Measurements from ENCODE around the gene PSTPIP1.

PSTPIP1 gene

DNA sequence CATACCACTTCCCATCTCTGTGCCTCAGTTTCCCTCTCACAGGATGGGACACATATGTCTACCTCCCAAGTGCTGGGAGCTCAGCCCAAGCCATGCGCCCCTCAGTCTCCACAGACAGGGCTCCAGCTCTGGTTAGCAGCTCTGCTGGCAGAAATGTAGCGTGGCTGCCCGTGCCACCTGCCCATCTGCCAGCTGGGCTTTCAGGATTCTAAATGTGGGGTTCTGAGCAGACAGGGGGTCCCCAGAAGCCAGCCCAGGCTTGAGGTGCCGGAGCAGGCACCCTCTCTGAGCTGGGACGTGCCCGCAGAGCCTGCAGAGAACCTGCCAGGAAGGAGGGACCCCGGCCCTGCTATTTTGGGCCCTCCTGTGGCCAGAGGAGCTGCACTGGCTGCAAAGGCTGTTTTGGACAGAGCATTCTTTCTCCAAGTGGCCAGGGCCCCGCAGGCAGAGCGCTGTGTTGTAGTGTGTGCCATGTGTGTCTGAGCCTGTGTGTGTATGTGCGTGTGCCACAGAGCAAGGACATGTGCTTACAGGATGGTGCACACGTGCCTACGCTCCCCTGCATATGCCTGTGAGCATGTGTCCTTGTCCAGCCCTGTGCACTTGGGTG lies 31.7 kb downstream of the PSTPIP1 start:
- H3F3A ChIP-seq (ENCODE audit: low read depth) = no peaks in the 10 kb centered on the region
- no peaks in the 10 kb centered on the region for H3K9me3 ChIP-seq (ENCODE audit: insufficient read depth, low read depth, low read length)
- no peaks in the 10 kb centered on the region; the same call in 1 of the 2 replicates for H3K36me3 ChIP-seq (ENCODE audit: insufficient read depth, low read length)
- H2AFZ ChIP-seq (ENCODE audit: low read length) = no peak overlapping the region
- H3K4me1 ChIP-seq (ENCODE audit: insufficient read depth, low read length, poor library complexity, severe bottlenecking) = peaks cover 16% of the 10 kb centered on the region
- H3K79me2 ChIP-seq (ENCODE audit: insufficient read depth, low read length) = no peaks in the 10 kb centered on the region
- H3K27me3 ChIP-seq (ENCODE audit: insufficient read depth, low read length, poor library complexity, severe bottlenecking) = no peaks in the 10 kb centered on the region
- H3K9ac ChIP-seq (ENCODE audit: low read depth, low read length, poor library complexity, severe bottlenecking) = no peak overlapping the region
- H3K4me3 ChIP-seq (ENCODE audit: low read length, poor library complexity, severe bottlenecking) = no peak overlapping the region
- TF ChIP-seq EZH2phosphoT487 (IDR thresholded peaks at IDR 0.05; ENCODE audit: borderline replicate concordance) (no peak), CTCF (conservative IDR thresholded peaks at IDR 0.05; ENCODE audit: low read length) (no peak)
- H3K4me2 ChIP-seq (ENCODE audit: low read depth, low read length, poor library complexity, severe bottlenecking) = no peak overlapping the region
- no peaks in the 10 kb centered on the region for H4K20me1 ChIP-seq (ENCODE audit: insufficient read depth, low read length, poor library complexity, severe bottlenecking)
- H3K9me2 ChIP-seq (replicated peaks; ENCODE audit: low read depth, low read length) = no peaks in the 10 kb centered on the region

DNA sequence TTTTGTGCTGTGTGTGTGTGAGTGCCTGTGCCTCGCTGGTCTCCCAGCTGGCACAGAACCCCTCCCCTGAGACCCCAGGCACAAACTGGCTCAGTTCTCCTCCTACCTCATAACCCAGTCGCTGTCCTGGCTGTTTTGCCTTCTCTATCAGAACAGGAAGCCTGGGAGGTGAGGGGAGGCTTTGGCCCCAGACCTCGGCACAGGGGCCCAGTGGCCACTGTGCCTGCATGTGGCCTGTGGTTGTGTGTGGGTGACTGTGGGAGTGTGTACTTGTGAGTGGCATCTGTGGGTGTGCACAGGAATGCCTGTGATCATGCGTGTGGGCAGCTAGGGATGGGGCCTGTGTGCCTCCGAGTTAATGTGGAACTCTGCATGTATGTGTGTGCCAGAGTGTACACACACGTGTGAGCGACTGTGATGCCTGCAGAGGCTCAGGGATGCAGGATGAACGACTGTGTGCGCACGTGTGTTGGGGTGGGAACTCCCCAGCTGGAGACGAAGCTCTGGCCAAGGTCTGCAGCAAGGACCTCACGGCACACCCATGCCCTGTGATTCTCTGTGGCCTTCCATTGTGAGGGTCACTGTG lies 32.3 kb downstream of the PSTPIP1 start:
- Histone ChIP-seq H3K79me2 (ENCODE audit: insufficient read depth, low read length) (no peaks in the 10 kb centered on the region), H2AFZ (ENCODE audit: low read length) (no peak overlapping the region), H3K4me2 (ENCODE audit: low read depth, low read length, poor library complexity, severe bottlenecking) (no peak overlapping the region), H3K27me3 (ENCODE audit: insufficient read depth, low read length, poor library complexity, severe bottlenecking) (no peaks in the 10 kb centered on the region), H3K4me3 (ENCODE audit: low read length, poor library complexity, severe bottlenecking) (no peak overlapping the region), H3K9me2 (replicated peaks; ENCODE audit: low read depth, low read length) (no peaks in the 10 kb centered on the region), H3F3A (ENCODE audit: low read depth) (no peaks in the 10 kb centered on the region), H4K20me1 (ENCODE audit: insufficient read depth, low read length, poor library complexity, severe bottlenecking) (no peaks in the 10 kb centered on the region), H3K9ac (ENCODE audit: low read depth, low read length, poor library complexity, severe bottlenecking) (no peak overlapping the region), H3K36me3 (ENCODE audit: insufficient read depth, low read length) (no peaks in the 10 kb centered on the region; the same call in 1 of the 2 replicates), H3K4me1 (ENCODE audit: insufficient read depth, low read length, poor library complexity, severe bottlenecking) (peaks cover 12% of the 10 kb centered on the region), H3K9me3 (ENCODE audit: insufficient read depth, low read depth, low read length) (no peaks in the 10 kb centered on the region)
- no peak for TF ChIP-seq CTCF (conservative IDR thresholded peaks at IDR 0.05; ENCODE audit: low read length)
- TF ChIP-seq EZH2phosphoT487 (IDR thresholded peaks at IDR 0.05; ENCODE audit: borderline replicate concordance) = no peak

- TF ChIP-seq CTCF (conservative IDR thresholded peaks at IDR 0.05; ENCODE audit: low read length) (no peak), EZH2phosphoT487 (IDR thresholded peaks at IDR 0.05; ENCODE audit: borderline replicate concordance) (no peak)
- no peaks in the 10 kb centered on the region for H3K9me2 ChIP-seq (replicated peaks; ENCODE audit: low read depth, low read length)
- H3K79me2 ChIP-seq (ENCODE audit: insufficient read depth, low read length) = no peaks in the 10 kb centered on the region
- no peaks in the 10 kb centered on the region for H3F3A ChIP-seq (ENCODE audit: low read depth)
- peaks cover 5% of the 10 kb centered on the region for H3K4me1 ChIP-seq (ENCODE audit: insufficient read depth, low read length, poor library complexity, severe bottlenecking)
- H3K9ac ChIP-seq (ENCODE audit: low read depth, low read length, poor library complexity, severe bottlenecking) = no peak overlapping the region
- no peaks in the 10 kb centered on the region for H4K20me1 ChIP-seq (ENCODE audit: insufficient read depth, low read length, poor library complexity, severe bottlenecking)
- no peaks in the 10 kb centered on the region for H3K9me3 ChIP-seq (ENCODE audit: insufficient read depth, low read depth, low read length)
- no peak overlapping the region for H3K4me2 ChIP-seq (ENCODE audit: low read depth, low read length, poor library complexity, severe bottlenecking)
- no peak overlapping the region for H3K4me3 ChIP-seq (ENCODE audit: low read length, poor library complexity, severe bottlenecking)
- H3K36me3 ChIP-seq (ENCODE audit: insufficient read depth, low read length) = no peaks in the 10 kb centered on the region; the same call in 1 of the 2 replicates
- H2AFZ ChIP-seq (ENCODE audit: low read length) = no peak overlapping the region
- H3K27me3 ChIP-seq (ENCODE audit: insufficient read depth, low read length, poor library complexity, severe bottlenecking) = no peaks in the 10 kb centered on the region
Measured at GRCh38 chr15:77027697-77028450, 32.9 kb downstream of the PSTPIP1 start.
